Tibial artery (tissue), 4 donors: Measurements from ENCODE around the gene TESPA1.

Source experiments
- DNase-seq, 2 donors: peaks; one replicate each; pipeline ENCODE4 v3.0.0-alpha.2; 2019
- H3K27ac ChIP-seq, 2 donors: fragments of 200-600 bp; sonication (generic) in 1 of 2; 1 replicate in 1 of 2; 2 replicates in 1 of 2; pipeline ENCODE4 v1.5.1; 2018 to 2019; ENCODE audit warnings: mild to moderate bottlenecking in 1 of 2
- H3K27me3 ChIP-seq, 2 donors: fragments of 200-600 bp; sonication (generic) in 1 of 2; one replicate each; pipeline versions ENCODE4 v1.5.1 to v1.6.0; 2016 to 2019
- H3K36me3 ChIP-seq, 3 donors: fragments of 200-600 bp; sonication (generic) in 2 of 3; one replicate each; pipeline ENCODE4 v1.5.1; 2016 to 2019; ENCODE audit warnings: mild to moderate bottlenecking in 2 of 3
- H3K4me1 ChIP-seq, 4 donors: fragments of 200-600 bp; sonication (generic) in 2 of 4; 1 replicate in 3 of 4; 2 replicates in 1 of 4; pipeline ENCODE4 v1.5.1; 2016 to 2019
- H3K4me3 ChIP-seq, 2 donors: fragments of 200-600 bp; sonication (generic) in 1 of 2; 1 replicate in 1 of 2; 2 replicates in 1 of 2; pipeline ENCODE4 v1.5.1; 2018 to 2019; ENCODE audit warnings: mild to moderate bottlenecking in 2 of 2
- H3K9me3 ChIP-seq, 3 donors: fragments of 200-600 bp; sonication (generic) in 1 of 3; one replicate each; pipeline ENCODE4 v1.5.1; 2016 to 2019
- intact Hi-C: fragments of 100-400 bp; cut with DNase I; formaldehyde crosslinking; loops from one replicate; pipeline ENCODE4 v1.15.0; 2023; ENCODE audit warnings: low total_unique reads
- TF ChIP-seq, protein P1 (sequence below), 2 experiments: fragments of 200-600 bp in 1 of 2; fragments of 450-650 bp in 1 of 2; IDR thresholded peaks; one replicate each; pipeline ENCODE4 v1.5.1; 2017 to 2019; ENCODE audit warnings: antibody characterized with exemption in 2 of 2, mild to moderate bottlenecking in 1 of 2, moderate library complexity in 1 of 2

Gene TESPA1

DNA sequence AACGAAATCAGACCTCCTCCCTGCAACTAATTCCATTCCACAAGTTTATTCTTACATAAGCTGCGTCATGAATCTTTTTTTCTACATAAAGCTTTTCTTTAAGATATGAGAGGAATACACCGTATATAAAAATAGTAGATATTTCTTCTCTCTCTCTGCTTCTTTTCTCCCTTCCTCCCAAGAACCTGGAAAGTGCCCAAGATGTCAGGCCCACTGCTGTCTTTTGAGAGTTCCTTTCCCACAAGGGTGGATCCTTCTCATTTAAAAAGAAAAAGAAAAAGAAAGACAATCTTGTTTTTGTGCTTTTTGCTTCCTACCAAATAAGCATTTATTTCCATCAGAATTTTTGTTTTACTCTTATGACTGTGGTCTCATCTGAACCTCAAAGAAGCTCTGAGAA is 11.0 kb downstream of the TESPA1 start:
- intact Hi-C loops, result no loop called here
- no peaks in the 10 kb centered on the region for H3K36me3 ChIP-seq
- no peak overlapping the region for H3K27ac ChIP-seq
- TF ChIP-seq, protein P1, sequence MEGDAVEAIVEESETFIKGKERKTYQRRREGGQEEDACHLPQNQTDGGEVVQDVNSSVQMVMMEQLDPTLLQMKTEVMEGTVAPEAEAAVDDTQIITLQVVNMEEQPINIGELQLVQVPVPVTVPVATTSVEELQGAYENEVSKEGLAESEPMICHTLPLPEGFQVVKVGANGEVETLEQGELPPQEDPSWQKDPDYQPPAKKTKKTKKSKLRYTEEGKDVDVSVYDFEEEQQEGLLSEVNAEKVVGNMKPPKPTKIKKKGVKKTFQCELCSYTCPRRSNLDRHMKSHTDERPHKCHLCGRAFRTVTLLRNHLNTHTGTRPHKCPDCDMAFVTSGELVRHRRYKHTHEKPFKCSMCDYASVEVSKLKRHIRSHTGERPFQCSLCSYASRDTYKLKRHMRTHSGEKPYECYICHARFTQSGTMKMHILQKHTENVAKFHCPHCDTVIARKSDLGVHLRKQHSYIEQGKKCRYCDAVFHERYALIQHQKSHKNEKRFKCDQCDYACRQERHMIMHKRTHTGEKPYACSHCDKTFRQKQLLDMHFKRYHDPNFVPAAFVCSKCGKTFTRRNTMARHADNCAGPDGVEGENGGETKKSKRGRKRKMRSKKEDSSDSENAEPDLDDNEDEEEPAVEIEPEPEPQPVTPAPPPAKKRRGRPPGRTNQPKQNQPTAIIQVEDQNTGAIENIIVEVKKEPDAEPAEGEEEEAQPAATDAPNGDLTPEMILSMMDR (IDR thresholded peaks at IDR 0.05), result no peak
- no peak for DNase-seq
- no peak overlapping the region for H3K4me3 ChIP-seq
- H3K27me3 ChIP-seq, result no peaks in the 10 kb centered on the region
- no peaks in the 10 kb centered on the region for H3K4me1 ChIP-seq
- H3K9me3 ChIP-seq, result no peaks in the 10 kb centered on the region

DNA sequence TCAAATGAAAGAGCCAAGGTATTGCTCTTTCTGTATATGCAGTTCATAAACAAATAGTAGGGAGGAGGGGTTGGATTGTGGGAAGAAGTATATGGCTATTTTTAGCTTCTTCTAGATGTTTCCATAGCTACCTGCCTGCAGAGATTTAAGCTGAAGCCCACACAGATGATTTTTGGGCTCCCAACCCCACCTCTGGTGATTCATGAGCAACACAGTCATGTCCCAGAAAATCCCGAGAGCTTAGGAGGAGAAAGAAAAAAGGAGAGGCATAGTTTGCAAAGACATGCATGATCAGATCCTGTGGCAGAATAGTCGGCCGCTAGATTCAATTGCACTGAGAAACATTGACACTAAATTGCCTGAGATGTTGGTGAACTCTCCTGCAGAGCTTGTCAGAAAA is 13.8 kb downstream of the TESPA1 start:
- TF ChIP-seq, protein P1 (IDR thresholded peaks at IDR 0.05), result no peak

DNA sequence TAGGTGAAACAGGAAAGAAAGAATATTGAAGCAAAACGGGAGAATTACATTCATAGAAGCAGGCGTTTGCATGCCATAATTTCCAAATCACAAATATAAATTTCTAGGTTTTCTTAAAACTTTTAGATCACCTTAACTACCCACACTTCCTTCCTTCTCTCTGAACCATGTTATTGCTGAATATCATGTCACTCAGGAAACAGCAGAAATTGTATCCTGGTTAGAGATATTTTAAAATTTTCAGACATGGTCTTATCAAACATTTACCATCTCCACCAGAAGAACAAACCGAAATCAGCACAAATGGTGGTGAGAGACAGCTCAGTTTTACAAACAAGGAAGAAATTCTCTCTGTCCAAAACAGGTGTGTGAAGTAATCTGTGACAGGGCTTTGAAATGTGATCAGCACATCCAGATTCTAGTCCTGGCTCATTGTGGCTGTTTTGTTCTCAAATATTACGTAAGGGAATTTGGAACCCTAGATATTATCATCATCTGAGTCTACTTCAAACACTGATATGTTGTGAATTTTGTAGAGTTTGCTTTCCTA is 16.3 kb downstream of the TESPA1 start:
- Histone ChIP-seq H3K36me3 (no peaks in the 10 kb centered on the region), H3K4me1 (no peaks in the 10 kb centered on the region), H3K4me3 (no peak overlapping the region), H3K27ac (no peak overlapping the region), H3K27me3 (no peaks in the 10 kb centered on the region), H3K9me3 (no peaks in the 10 kb centered on the region)
- DNase-seq, result no peak
- TF ChIP-seq, protein P1 (IDR thresholded peaks at IDR 0.05), result no peak
- intact Hi-C loops, result loop anchor here (10.0 kb wide), 2 partner anchors 213 to 263 kb away; no protein-coding TSS in a partner anchor

More for the DNA sequence above, 13.8 kb downstream of the TESPA1 start:
- DNase-seq, result no peak
- H3K4me1 ChIP-seq, result no peaks in the 10 kb centered on the region
- intact Hi-C loops, result no loop called here
- no peak overlapping the region for H3K4me3 ChIP-seq
- no peaks in the 10 kb centered on the region for H3K27me3 ChIP-seq
- no peak overlapping the region for H3K27ac ChIP-seq
- H3K9me3 ChIP-seq, result no peaks in the 10 kb centered on the region
- no peaks in the 10 kb centered on the region for H3K36me3 ChIP-seq

DNA sequence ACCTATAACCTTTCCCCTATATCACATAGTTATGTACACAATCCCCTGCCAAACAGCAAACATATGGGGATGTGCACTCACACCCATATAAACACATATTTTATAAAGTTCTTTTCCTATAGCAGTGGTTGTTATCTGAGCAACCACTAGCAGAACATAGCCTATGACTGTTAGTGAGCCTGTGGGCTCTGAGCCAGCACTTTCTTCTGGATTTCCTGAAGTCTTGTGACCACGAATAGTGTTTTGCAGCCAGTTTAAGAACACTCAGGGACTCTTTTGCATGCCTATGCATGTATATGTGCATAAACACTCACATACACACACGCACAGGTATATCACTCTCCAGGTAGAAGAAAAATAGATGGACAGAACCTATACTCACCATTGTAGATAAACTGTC is 17.1 kb downstream of the TESPA1 start:
- no peak overlapping the region for H3K27ac ChIP-seq
- intact Hi-C loops, result loop anchor here (10.0 kb wide), 2 partner anchors 213 to 263 kb away; no protein-coding TSS in a partner anchor
- no peak for DNase-seq
- H3K36me3 ChIP-seq, result no peaks in the 10 kb centered on the region
- H3K27me3 ChIP-seq, result no peaks in the 10 kb centered on the region
- TF ChIP-seq, protein P1 (IDR thresholded peaks at IDR 0.05), result no peak
- H3K4me1 ChIP-seq, result no peaks in the 10 kb centered on the region
- H3K4me3 ChIP-seq, result no peak overlapping the region
- no peaks in the 10 kb centered on the region for H3K9me3 ChIP-seq

DNA sequence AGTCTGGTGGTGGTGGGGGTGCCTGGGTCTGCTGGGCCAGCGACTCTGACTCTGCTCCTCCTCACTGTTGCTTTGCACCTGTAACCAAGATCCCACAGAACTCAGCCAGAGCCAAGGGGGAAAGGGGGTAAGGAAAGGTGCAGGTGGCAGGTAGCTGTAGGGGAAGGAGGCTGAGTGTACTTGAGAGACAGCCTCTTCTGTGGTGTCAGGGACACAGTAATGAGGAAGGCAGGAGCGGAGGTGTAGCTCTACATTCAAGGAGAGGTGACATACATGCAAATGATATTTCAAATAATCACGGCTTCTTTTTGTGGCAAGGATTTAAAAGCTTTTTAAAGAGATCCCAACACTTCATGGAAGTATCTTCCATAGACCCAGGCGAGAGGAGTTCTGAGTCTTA is 23.4 kb downstream of the TESPA1 start:
- no peaks in the 10 kb centered on the region for H3K9me3 ChIP-seq
- H3K36me3 ChIP-seq, result no peaks in the 10 kb centered on the region
- no peaks in the 10 kb centered on the region for H3K4me1 ChIP-seq
- H3K27ac ChIP-seq, result no peak overlapping the region
- H3K4me3 ChIP-seq, result no peak overlapping the region
- H3K27me3 ChIP-seq, result peaks cover 0 to 2% of the 10 kb centered on the region in 2 donors
- no peak for DNase-seq
- TF ChIP-seq, protein P1 (IDR thresholded peaks at IDR 0.05), result no peak
- intact Hi-C loops, result loop anchor here (10.0 kb wide), 2 partner anchors 206 to 256 kb away; no protein-coding TSS in a partner anchor
